GM12891 (cell line): ENCODE measurements around the gene EEF1AKMT2.

Experiments used
- POLR2A ChIP-seq: IDR thresholded peaks from 2 replicates; pipeline ENCODE4 v1.6.1; 2011; ENCODE audit warnings: low read depth, low read length, control low read depth
- POLR2AphosphoS5 ChIP-seq: IDR thresholded peaks from 2 replicates; pipeline ENCODE4 v1.6.1; 2011; ENCODE audit warnings: low read depth, low read length, control low read depth
- POU2F2 ChIP-seq: IDR thresholded peaks from 2 replicates; pipeline ENCODE4 v1.6.1; 2011; ENCODE audit warnings: low read depth, mild to moderate bottlenecking, control low read depth, low read length, moderate library complexity
- SPI1 ChIP-seq: IDR thresholded peaks from 2 replicates; pipeline ENCODE4 v1.6.1; 2011; ENCODE audit warnings: low read depth, low read length, control low read depth
- TAF1 ChIP-seq: IDR thresholded peaks from 2 replicates; pipeline ENCODE4 v1.6.1; 2011; ENCODE audit warnings: low read depth, low read length, control low read depth

DNA sequence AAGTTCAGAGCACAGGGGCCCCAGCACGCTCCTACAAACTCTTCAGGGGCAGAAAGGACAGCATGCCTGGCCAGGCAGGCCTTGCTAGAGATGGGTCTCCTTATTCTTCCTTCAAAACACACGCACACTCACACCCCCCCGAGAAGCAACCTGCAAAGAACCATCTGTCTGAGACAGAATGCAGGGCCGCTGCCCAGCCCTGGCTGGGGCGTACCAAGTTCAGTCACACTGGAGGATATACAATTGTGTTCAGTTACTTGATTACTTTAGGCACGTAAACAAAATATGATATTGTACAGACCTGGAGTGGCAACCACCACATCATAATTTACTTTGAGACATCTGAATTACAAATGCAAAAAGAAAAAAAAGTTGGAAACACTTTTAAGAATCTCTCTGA is 53.2 kb downstream of the EEF1AKMT2 start:
- TF ChIP-seq POLR2A, result no peak
- TF ChIP-seq POLR2AphosphoS5, result no peak
- TF ChIP-seq TAF1, result no peak
- TF ChIP-seq POU2F2, result no peak
- no peak for TF ChIP-seq SPI1
